D341Med (cell line): ENCODE data around the gene MAPK8IP3.
"Not testable (repeated sequence)": the region's sequence is repeated elsewhere in the genome, so short reads cannot be mapped to it uniquely, and the experiment has no call there.

Source experiments
- DNase-seq: peaks from one replicate; pipeline ENCODE4 v3.0.0; 2012; ENCODE audit warnings: low spot score

Gene MAPK8IP3

GRCh38 chr16:1712791-1713261 is 6.8 kb downstream of the MAPK8IP3 start:
- DNase-seq, result no peak

DNA sequence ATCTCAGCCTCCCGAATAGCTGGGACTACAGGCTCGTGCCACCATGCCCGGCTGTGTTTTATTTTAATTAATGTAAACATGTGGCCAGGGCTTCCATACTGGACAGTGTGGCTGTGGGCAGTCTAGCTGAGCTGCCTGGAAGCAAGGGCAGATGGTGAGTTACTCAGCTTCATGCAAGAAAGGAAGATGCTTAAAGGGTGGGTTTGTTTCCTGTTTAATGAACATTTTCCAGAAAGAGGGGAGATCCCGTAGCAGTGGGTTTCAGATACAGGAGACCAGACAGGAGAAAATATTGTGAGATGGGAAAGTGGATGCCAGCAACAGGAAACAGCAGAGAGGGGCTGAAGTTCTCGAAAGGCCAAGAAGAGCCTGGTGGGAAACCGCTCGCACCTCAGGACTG is 7.3 kb downstream of the MAPK8IP3 start:
- no peak for DNase-seq

DNA sequence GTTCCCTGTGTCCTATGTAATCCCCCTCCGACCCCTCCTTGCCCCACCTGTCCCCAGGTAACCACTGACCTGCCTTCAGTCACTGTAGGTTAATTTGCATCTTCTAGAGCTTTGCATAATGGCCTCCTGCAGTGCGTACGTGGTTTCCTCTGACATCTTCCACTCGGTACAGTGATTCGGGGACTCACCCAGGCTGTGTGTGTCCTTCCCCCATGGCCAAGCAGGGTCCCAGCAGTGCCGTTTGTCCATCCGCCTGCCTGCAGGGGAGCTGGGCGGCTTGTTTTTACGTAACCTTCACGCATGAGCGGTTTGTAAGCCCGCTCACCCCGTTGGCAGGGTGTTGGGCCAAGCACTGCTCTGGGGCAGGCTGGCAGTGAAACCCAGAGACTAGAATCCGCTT is 7.9 kb downstream of the MAPK8IP3 start:
- no peak for DNase-seq

GRCh38 chr16:1715220-1715619 is 9.2 kb downstream of the MAPK8IP3 start:
- no peak for DNase-seq

DNA sequence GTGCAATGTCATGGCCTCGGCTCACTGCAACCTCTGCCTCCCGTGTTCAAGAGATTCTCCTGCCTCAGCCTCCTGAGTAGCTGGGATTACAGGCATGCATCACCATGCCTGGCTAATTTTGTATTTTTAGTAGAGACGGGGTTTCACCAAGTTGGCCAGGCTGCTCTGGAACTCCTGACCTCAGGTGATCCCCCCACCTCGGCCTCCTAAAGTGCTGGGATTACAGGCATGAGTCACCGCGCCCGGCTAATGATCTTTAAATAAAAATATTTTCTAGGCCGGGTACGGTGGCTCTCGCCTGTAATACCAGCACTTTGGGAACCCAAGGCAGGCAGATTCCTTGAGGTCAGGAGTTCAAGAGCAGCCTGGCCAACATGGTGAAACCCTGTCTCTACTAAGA is 12.2 kb downstream of the MAPK8IP3 start:
- DNase-seq, result not testable (repeated sequence)

DNA sequence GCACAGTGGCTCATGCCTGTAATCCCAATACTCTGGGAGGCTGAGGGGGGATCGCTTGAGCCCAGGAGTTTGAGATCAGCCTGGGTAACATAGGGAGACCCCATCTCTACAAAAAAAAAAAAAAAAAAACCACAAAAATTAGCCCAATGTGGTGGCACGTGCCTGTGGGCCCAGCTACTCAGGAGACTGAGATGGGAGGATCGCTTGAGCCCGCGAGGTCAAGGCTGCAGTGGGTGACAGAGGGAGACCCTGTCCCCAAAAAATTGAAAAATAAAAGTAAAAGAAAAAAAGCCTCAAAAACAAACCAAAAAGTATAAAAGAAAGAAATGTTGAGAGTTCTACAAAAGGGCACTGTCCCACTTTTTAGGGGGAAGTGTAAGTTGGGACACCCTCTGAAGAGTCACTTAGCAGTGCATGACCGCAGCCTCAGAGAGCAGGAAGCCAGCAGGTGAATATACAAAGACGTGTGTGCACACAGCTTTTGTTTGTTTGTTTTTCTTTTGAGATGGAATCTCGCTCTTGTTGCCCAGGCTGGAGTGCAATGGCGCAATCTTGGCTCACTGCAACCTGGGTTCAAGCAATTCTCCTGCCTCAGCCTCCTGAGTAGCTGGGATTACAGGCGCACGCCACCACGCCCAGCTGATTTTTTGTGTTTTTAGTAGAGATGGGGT is 13.7 kb downstream of the MAPK8IP3 start:
- not testable (repeated sequence) for DNase-seq

GRCh38 chr16:1721372-1721771 is 15.4 kb downstream of the MAPK8IP3 start:
- DNase-seq, result no peak

- DNase-seq, result peak; percentile 77
Measured at GRCh38 chr16:1723450-1724147, 17.6 kb downstream of the MAPK8IP3 start.

DNA sequence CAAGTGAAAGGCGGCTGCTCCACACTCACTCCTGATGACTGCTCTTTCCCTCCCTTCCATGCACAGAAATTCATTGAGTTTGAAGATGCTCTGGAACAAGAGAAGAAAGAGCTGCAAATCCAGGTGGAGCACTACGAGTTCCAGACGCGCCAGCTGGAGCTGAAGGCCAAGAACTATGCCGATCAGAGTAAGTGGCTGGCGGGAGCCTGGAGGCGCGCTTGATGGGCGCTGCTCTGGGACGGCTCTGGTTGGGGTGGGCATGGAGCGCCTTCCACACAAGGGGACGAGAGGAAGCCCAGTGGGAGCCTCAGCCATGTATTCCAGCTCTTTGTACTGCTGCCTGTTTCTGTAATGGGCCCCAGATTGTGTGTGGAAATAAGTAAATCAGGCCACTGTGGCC is 18.5 kb downstream of the MAPK8IP3 start:
- DNase-seq, result peak; percentile 12

- DNase-seq, result no peak
Measured at GRCh38 chr16:1726661-1727502, 20.9 kb downstream of the MAPK8IP3 start.

DNA sequence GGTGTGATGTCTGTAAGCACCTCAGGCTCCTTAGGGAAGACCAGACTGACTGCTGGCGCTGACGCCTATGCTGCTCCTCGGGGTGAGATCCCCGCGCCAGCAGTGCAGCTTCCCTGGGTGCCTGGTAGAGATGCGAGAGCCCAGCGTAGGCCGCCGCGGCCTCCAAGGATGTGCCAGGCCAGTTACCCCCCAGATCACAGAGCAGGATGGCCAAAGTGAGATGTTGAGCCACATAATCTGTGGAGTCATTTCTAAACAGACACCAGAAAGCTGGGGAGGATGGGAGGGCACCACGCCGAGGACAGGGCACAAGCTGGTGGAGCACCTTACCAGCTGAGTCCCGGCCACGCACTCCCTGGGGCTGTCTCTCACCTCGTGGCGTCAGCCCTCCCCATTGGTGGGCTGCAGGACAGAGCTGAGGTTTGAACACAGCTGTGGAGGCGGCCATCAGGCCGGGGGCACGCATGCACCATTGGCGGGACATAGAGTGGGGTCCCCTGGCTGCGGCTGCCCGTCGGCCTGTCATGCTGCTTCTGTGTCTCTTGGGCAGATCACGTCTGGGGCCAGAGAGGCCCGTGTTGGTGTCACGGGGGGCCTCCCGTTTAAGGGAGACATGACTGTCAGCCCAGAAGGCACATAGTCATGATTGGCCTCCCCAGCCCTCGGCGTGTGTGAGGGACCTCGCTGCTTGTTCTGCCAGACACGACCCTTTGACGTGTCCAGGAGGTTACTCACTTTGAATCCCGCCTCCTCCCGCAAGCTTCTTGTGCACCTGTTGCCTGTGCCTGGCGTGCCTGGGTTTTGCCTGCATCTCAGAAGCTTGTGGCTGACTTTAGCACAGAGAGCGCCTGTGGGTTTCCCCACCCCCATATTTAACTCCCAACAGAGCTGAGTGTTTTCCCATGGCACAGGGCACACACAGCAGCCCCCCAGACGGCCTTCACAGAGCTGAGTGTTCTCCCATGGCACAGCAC is 21.9 kb downstream of the MAPK8IP3 start:
- DNase-seq, result no peak

GRCh38 chr16:1729026-1729425 is 23.0 kb downstream of the MAPK8IP3 start:
- DNase-seq, result no peak

- DNase-seq, result no peak
Measured at GRCh38 chr16:1729445-1729844, 23.4 kb downstream of the MAPK8IP3 start.

DNA sequence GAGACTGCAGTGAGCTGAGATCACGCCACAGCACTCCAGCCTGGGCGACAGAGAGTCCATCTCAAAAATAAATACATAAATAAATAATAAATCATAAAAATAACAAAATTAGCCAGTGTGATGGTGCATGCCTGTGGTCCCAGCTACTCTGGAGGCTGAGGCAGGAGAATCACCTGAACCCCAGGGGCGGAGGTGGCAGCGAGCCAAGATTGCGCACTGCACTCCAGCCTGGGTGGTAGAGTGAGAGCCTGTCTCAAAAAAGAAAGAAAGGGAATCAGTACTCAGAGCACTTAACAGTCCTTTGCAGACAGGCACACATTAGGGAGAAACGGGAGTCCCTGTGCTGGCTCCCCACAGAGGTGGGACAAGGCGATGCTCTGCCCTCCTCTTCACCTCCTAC is 25.1 kb downstream of the MAPK8IP3 start:
- no peak for DNase-seq

DNA sequence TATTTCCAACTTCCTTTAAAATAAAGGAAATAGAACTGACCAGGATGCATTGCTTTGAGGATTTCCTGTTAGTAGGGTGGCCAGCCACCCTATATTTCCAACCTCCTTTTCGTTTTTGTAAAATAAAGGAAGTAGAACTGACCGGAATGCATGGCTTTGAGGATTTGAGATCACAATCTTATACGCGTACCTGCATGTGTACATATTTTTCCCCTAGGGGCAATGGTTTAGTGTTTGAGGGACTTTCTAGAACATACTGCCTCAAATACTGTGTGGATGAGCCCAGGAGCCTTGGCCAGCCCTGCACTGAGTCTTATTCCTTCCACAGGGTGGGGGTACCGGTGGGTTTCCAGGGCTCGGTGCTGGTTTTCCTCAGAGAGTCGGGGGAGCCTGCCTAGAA is 25.6 kb downstream of the MAPK8IP3 start:
- no peak for DNase-seq

DNA sequence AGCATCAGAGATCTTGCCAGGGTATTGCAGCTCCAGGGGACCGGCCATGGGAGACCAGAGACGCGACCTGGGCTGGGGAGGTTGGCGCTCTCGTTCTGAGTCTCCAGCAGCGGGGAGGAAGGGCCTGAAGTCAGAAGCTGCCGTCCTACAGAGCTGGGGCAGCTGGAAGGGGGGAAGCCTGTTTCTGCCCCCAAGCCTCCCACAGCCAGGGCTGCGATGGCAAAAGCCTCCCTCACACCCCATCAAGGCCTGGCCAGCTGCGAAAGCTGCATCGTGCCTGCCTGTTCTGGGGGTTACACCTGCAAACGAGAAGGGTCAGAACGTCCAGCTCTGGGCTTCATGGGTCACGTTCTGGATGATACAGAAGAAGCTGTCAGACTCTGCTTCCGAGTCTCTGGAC is 26.1 kb downstream of the MAPK8IP3 start:
- no peak for DNase-seq

DNA sequence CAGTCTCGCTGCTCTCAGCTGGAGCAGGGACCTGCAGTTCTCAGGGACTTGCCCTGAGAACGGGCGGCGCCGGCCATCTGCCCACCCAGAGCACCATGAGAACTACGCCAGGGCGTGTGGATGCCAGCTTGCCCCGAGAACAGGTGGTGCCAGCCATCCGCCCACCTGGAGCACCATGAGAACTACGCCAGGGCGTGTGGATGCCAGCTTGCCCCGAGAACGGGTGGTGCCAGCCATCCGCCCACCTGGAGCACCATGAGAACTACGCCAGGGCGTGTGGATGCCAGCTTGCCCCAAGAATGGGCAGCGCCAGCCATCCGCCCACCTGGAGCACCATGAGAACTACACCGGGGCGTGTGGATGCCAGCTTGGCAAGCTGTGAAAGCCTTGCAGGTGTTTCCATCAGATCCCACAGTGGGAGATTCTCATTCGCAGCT is 26.6 kb downstream of the MAPK8IP3 start:
- DNase-seq, result not testable (repeated sequence)

DNA sequence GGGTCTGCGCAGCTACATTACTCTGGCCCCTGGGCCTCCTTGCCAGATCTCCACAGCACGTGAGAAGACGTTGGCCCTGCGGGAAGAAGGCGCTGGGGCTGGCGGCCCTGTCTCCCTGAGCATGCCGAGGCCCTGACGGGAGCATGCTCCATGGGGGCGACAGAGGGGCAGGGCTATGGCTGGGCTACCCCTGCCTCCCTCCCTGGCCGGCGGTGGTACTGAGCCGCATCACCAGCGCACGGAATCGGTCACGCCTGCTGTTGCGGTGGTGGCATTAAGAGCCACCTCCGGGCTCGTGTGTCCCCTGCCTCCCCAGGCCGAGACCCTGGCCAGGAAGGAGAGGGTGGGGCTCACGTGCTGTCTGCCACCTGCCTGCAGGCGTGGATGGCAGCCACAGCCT is 28.1 kb downstream of the MAPK8IP3 start:
- no peak for DNase-seq

DNA sequence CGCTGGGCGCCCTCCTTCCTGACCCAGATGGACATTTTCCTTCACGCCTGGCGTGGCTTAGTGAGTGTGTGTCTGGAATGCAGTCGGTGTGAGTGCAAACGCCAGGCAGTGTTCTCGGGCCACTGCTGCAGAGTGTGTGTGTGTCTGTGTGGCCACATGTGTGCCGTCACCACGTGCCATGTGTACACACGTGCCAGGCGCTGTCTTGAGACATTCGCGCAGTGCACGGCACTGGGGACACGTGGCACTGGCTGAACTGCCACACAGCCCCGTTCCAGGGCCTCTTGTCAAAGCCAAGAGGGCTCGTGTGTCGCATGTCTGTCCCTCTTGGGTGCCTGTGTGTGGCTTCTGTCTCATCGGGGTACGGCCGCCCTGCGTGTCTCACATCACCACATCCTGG is 28.8 kb downstream of the MAPK8IP3 start:
- no peak for DNase-seq

DNA sequence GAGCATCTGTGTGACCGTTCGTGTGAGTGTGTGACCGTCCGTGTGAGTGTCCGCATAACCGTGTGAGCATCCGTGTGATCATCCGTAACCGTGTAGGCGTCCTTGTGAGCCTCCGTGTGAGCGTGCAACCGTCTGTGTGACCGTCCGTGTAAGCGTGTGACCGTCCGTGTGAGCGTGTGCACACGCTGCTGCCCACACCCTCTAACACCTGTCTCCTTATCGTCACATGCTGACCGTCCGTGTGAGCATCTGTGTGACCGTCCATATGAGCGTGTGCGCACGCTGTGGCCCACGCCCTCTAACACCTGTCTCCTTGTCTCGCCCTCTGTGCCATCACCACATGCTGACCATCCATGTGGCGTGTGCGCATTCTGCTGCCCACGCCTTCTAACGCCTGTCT is 34.2 kb downstream of the MAPK8IP3 start:
- DNase-seq, result no peak

GRCh38 chr16:1740781-1741490 is 34.9 kb downstream of the MAPK8IP3 start:
- DNase-seq, result no peak
